HG03469 (cell line): Measurements from ENCODE around the gene CKM.
"Not testable (repeated sequence)": the region's sequence is repeated elsewhere in the genome, so short reads cannot be mapped to it uniquely, and the experiment has no call there.

Experiments
- ATAC-seq: cut with Tn5 transposase; IDR thresholded peaks from one replicate; pipeline ENCODE4 v1.9.1; 2021; ENCODE audit warnings: mild to moderate bottlenecking, moderate library complexity, moderate number of reproducible peaks; ENCODE audit not compliant: unreplicated experiment

CKM gene

DNA sequence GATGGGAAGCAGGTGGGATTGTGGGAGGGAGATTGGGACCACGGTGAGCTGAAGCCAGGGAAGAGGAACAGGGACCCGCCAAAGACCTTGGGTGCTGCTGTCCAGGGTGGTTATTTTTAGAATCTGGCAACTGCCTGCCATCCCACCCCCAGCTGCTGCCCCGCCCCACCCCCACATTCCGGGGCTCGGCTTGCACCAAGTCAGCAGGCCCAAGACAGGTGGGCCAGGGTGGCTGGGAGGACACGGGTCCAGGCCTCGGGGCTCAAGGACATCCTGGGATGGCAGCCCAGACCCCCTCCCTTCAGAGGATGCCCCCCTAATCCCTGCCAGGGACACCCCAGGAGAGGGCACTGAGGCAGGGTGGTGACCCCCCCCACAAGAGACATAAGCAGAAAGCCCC, 827 bp downstream of the CKM start:
- ATAC-seq = no peak

DNA sequence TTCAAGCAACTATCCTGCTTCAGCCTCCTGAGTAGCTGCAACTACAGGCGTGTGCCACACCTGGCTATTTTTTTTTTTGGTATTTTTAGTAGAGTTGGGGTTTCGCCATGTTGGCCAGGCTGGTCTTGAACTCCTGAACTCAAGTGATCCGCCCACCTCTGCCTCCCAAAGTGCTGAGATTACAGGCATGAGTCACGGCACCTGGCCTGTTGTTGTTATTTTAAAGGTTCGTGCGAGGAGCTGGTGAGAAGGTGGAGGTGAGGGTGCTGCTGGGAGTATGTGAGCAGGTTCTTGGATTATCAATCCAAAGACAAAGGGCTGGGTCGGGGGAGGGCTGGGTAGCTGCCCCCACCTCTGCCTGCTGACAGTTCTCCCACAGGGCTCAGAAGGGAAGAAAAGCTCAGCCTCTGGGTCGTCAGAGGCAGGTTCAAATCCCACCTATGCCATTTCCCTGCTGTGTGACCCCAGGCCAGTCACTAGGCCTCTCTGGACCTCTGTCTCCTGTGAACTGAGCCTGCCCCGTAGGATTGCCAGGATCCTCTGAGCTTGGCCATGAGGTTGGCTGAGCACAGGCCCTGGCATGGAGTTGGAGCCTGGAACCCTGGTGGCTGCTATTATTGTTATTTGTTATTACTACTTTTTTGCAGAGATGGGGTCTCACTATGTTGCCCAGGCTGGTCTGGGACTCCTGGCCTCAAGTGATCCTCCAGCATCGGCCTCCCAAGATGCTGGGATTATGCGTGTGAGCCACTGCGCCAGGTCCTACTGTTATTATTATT, 1.5 kb downstream of the CKM start:
- ATAC-seq = no peak

DNA sequence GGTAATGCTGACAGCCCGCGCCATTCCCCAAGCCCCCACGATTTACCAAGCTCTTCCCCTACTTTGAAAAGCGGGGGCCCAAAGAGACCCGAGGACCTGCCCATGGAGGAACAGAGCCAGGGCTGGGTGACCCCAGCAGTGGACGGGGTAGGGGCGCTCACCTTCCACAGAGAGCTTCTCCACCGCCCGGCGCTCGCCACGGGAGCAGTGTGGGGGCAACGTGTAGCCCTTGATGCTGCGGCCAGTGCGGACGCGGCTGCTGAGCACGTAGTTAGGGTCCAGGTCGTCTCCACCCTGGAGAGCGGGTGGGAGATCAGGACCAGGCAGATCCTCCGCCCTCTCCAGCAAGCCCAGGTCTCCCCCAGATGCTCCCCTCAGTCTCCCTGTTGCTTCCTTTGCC, 7.4 kb downstream of the CKM start:
- no peak for ATAC-seq

DNA sequence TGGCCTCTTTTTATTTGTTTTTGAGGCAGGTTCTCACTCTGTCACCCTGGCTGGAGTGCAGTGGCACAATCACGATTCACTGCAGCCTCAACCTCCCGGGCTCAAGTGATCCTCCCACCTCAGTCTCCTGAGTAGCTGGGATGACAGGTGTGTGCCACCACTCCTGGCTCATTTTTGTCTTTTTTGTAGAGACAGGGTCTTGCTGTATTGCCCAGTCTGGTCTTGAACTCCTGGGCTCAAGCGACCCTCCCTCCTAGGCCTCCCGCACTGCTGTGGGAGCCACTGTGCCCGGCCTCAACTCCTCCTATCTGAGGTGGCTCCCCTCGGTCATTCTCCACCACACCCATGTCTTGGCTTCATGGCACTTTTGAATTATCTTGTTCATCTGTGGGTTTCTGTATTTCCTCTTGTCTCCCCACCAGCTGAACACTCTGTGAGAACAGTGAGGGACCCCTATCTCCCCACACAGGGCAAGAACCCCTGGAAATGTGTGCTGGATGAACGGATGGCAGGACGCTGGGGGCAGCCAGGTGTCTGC, 7.9 kb downstream of the CKM start:
- ATAC-seq = no peak

DNA sequence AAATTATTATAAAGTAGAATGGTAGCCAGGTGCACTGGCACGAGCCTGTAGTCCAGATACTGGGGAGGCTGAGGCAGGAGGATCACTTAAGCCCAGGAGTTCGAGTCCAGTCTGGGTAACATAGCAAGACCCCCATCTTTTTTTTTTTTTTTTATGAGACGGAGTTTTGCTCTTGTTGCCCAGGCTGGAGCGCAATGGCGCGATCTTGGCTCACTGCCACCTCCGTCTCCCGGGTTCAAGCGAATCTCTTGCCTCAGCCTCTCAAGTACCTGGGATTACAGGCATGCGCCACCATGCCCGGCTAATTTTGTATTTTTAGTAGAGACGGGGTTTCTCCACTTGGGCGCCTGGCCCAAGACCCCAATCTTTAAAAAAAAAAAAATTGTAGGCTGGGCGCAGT, 10.4 kb downstream of the CKM start:
- not testable (repeated sequence) for ATAC-seq

DNA sequence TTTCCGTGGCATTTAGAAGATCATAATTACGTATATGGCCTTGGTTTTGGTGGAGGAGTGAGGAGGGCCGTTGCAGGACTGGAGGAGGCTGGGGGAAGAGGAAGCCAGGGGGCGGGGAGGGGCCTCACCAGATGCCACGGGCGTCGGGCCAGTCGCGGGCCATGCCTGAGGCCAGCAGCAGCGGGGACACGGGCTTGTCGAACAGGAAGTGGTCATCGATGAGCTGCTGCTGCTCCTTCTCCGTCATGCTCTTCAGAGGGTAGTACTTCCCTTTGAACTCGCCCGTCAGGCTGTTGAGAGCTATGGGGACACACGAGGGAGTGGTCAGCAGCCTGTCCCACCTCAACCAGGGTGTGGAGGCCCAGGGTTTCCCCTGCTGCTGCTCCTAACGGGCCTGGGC, 11.1 kb downstream of the CKM start:
- ATAC-seq = no peak

DNA sequence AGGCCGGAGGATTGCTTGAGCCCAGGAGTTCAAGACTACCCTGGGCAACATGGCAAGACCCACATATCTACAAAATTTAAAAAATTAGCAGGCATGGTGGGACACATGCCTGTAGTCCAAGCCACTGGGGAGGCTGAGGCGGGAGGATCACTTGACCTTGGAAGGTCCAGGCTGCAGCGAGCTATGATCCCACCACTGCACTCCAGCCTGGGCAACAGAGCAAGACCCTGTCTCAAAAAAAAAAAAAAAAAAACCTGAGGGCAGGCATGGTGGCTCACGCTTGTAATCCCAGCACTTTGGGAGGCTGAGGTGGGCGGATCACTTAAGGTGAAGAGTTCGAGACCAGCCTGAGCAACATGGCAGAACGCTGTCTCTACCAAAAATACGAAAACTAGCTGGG, 13.4 kb downstream of the CKM start:
- not testable (repeated sequence) for ATAC-seq

DNA sequence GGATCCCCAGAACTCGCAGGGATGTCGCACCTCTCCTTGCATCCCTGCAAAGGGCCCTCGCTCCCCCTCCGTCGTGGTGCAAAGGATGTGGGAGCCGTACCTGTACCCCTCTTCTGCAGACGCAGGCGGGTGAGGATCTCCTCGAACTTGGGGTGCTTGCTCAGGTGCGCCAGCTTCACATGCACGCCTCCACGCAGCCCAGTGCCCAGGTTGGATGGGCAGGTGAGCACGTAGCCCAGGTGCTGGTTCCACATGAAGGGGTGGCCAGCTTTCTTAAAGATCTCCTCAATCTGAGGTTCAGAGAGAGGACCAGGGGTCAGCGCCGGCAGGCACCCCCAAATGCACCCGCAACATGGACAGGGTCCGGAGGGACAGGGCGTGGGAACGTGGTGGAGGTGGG, 15.3 kb downstream of the CKM start:
- ATAC-seq = no peak

DNA sequence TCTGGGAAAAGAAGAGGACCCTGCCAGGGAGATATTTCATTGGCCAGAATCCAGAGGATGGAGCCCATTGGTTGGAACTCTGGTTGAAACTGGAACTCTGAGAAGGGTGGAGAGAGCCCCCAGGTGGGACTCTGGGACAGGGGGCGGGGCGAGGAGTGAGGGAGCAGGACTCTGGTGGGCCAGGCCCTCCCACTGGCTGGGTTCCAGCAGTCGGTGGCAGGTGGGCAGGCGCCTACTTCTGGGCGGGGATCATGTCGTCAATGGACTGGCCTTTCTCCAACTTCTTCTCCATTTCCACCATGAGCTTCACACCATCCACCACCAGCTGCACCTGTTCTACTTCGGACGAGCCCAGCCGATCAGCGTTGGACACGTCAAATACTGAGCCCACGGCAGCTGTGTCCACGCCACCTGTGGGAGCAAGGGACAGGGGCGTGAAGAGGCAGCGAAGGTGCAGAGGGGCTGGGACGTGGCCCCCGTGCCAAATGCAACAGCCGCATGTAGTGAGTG, 16.1 kb downstream of the CKM start:
- no peak for ATAC-seq

DNA sequence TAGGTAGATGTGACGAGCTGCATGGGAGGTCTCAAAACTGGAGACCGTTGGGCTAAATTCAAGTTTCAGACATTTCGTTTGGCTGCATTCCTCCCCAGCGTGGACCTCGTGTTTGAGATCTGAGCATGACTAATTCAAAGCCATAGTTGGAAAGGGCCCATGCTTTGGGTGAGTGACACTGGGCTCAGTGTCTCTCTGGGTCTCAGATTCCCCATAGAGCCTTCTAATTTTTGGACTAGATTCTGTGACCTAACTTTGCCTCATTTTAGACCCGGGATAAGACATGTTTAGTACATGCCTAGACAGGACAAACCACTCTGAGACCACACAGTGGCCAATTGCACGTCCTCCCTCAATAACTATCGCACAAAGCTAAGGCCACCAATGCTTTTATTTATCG, 16.6 kb downstream of the CKM start:
- no peak for ATAC-seq

DNA sequence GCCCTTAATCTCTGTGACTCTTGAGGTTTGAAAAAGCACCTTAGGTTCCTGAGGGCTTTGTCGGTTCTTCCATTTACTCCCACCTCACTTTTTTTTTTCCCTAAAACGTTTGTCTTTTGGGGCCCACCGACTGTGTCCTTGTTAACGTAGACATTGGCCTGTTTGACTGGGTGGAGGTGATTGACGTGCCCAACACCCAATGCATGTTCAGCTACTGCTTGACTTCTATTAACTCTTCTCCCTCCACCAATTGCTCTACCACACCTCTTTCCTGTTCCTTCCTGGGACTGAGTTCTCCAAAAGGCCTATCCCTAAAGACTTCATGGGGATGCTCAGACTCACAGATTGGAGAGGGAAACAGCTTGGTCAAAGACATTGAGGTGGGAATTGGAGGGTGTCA, 17.3 kb downstream of the CKM start:
- ATAC-seq = no peak

DNA sequence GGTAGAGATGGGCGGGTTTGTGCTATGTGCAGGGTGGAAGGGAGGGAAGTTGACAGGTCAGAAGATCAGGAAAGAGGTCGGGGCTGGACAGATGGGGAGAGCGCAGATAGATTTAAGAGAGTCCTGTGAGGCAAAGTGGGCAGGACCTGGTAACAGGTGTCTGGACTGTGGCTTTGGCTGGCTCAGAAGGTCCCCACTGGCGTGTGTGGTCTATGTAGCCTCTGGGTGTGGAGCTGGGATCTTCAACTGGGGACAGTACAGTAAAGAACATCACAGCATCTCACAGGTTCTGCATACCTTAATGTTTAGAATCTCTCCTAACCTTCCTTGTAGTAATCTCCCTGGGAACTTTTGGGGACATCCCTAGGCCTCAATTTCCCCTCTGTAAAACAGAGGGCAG, 17.7 kb downstream of the CKM start:
- ATAC-seq = no peak

DNA sequence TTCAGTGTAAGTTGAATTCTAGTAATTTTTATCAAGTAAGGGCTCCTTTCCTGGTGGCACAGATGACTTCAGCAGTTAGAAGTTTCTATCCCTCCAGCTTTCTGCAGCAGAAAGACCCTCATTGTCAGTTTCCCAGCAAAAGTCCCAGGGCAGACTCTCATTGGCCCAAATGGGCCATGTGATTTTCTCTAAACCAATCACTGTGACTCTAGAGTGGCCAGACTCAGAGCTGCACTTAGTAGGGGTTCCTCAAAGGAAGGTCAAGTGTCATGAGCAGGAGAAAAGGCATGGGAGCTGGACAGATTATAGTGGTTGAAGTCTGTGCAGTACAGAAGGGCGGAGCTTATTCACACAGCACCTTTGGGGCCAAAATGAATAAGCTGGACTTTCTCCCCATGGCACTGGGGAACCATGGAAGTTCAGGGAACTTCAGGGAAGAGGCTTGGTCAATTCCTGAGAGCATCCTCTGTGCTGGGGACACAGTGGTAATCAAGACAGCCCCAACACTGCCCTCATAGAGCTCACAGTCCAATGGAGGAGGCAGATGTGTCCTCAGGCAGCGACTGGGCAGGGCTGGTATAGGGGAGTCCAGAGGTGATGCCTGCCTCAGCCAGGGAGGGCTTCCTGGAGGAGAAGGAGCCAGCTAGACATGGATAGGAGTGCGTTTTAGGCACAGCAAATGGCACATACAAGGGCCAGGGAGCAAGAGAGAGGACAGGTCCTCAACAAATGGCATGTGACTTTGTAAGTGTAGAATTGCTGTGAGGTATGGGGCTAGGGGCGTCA, 18.3 kb downstream of the CKM start:
- no peak for ATAC-seq

DNA sequence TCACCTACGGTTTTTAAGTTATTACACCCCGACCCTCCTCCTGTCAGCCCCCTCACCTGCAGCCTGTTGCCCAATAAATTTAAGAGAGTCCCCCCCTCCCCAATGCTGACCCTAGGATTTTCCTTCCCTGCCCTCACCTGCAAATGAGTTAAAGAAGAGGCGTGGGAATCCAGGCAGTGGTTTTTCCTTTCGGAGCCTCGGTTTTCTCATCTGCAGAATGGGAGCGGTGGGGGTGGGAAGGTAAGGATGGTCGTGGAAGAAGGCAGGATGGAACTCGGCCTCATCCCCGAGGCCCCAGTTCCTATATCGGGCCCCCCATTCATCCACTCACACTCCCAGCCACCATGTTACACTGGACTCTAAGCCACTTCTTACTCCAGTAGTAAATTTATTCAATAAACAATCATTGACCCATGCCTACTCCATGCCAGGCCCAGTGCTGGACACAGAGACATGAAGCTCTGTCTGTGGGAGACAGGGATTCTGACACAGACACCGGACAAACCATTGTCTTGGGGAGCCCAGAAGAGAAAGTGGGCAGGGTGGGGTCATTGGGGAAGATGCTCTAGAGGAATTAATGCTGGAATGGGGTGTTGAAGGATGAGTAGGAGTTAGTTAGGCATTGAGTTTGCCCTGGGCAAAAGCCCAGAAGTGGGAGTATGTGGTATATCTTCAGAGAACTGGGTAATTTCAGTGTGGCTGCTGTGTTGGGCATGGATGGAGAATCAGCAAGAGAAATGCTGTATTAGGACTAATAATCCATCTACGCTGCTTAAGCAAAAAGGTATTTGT, 19.2 kb downstream of the CKM start:
- ATAC-seq = no peak

DNA sequence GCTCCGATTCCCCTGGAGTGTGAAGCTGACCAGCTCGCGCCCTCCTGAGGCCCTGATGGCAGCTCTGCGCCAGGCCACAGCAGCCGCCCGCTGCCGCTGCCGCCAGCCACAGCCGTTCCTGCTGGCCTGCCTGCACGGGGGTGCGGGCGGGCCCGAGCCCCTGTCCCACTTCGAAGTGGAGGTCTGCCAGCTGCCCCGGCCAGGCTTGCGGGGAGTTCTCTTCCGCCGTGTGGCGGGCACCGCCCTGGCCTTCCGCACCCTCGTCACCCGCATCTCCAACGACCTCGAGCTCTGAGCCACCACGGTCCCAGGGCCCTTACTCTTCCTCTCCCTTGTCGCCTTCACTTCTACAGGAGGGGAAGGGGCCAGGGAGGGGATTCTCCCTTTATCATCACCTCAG, 20.3 kb downstream of the CKM start:
- no peak for ATAC-seq

DNA sequence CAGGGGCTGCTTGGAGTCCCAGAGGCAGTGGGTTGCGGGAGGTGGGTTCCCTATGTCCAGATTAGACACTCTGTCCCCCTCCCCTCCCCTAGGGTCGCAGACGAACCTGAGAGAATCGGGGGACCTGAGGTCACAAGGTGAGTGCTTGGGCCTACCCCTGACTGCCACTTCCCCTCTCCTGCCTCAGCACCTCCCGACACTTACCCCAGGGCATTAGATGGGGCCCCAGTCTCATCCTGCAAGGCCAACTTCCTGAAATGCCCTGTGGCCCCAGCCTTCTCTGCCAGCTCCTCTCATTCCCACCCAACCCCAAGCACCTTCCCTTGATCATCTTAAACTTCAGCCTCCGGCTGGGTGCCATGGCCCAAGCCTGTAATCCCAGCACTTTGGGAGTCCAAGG, 23.0 kb downstream of the CKM start:
- ATAC-seq = no peak

DNA sequence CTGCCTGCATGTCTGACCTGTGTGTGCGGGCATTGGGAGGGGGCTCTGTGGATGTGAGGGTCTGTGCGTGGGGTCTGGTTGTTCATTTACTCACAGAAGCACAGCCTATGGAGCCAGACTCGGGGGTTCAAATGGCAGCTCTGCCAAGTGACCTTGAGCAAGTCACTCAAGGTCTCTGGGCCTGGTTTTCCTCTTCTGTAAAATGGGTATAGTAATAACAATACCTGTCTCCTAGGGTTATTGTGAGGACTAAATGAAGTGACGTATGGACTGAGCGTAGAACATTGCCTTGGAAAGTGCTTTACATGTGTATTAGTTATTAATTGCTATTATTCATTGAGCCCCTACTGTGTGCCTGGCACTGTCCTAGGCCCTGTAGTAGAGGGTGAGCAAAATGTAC, 24.4 kb downstream of the CKM start:
- ATAC-seq = no peak

DNA sequence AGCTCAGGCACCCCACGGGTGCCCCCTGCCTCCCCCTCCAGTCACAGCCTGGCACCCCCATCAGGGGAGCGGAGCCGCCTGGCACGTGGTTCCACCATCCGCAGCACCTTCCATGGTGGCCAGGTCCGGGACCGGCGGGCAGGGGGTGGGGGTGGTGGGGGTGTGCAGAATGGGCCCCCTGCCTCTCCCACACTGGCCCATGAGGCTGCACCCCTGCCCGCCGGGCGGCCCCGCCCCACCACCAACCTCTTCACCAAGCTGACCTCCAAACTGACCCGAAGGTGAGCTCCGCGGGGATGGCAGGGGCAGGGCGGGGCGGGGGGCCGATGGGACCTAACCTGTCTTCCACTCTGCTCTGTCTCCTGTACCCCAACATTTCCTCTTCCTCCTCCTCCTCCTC, 25.0 kb downstream of the CKM start:
- no peak for ATAC-seq

DNA sequence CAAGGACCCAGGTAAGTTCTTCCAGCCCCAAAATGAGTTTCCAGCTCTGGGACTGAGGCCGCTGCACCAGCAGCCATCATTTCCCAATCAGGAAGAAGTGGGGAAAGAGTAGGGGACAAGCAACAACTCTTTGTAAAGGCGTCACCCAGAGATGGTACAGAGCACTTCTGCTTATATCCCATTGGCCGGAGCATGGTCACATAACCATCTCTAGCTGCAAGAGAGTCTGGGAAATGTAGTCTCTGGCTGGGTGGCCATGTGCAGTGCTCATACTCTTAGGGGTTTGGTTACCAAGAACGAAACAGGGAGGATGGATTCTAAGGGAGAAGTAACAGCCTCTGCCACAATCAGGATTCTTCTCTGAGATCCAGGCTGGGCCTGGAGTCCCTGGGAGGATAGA, 26.3 kb downstream of the CKM start:
- ATAC-seq = no peak

DNA sequence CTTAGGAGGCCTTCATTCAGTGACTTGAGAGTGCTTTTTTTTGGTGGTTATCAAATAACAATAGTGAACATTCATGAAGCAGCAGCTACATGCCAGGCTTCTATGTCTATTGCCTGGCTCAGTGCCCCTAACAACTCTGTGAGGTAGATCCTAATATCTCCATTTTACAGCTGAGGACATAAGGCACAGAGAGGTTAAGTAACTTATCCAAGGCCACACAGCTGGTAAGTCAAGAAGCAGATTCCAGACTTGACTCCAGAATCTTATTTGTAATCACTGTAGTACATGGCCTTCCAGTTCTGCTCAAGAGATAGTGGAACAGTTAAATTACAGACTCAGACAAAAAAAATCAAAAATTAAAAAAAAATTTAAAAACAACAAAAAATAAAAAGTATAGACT, 26.8 kb downstream of the CKM start:
- no peak for ATAC-seq
